CD4-positive, alpha-beta T cell treated with Interleukin-21 for 1 hour (primary cell): ENCODE results near the gene FEN1.

Experiments used
- DNase-seq: peaks from one replicate; pipeline ENCODE4 v3.0.0-alpha.2; 2020

Gene FEN1

DNA sequence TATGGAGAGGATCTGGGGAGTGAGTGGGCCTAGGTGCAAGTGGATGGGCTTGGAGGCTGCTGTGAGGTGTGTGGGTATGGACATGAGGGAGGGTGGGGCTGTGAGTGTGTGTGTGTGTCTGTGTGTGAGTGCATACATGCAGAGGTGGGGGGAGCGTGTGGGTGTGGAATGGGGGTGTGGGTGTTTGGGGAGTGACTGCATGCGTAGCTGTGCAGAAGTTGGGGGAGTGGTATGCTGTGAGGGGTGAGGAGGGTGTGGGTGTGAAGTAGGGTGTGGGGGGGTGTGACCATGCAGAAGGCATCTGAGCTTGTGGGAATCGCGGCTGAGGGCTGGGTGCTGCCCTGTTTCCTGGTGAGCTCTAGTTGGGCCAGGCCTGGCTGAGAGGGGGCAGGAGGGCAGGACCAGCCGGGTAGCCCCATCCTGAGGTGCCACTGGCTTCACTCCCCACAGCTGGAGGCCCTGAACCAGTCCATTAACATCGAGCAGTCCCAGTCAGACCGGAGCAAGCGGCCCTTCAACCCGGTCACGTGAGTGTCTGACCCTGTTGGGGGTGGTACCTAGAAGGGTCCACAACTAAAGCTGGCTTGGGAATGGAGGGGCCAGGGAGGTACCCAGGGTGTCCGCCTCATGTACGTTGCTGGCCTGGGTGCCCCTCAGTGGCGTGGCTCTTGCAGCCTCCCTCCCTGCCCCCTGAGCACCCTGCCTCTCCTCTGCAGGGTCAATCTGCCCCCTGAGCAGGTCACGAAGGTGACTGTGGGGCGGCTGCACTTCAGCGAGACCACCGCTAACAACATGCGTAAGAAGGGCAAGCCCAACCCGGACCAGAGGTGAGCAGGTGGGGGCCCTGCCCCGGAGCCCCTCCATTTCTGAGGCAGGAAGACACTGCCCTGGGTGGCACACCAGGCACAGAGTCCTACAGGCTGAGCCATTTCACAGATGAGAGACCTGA lies 16.8 kb upstream of the FEN1 start:
- peak; percentile 32 for DNase-seq

DNA sequence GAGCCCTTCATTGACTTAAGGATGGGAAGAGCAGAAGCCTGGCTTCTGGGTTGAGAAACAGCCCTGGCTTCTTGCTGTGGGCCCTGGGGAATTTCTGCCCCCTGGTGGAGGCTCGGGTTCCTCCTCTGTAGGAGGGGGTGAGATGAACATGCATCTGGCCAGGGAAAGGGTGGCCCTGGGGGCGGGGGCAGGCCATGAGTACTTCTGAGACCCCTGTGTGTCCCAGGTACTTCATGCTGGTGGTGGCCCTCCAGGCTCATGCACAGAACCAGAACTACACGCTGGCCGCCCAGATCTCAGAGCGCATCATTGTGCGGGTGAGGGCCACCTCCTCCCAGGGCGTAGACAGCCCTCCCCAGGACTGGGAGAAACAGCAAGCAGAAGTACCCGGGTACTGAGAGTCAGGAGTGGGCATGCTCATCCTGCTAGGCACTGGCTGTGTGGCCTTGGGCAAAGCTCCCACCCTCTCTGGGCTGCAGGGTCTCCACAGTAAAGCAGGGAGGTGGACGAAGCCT lies 16.1 kb upstream of the FEN1 start:
- DNase-seq, result peak; percentile 53

DNA sequence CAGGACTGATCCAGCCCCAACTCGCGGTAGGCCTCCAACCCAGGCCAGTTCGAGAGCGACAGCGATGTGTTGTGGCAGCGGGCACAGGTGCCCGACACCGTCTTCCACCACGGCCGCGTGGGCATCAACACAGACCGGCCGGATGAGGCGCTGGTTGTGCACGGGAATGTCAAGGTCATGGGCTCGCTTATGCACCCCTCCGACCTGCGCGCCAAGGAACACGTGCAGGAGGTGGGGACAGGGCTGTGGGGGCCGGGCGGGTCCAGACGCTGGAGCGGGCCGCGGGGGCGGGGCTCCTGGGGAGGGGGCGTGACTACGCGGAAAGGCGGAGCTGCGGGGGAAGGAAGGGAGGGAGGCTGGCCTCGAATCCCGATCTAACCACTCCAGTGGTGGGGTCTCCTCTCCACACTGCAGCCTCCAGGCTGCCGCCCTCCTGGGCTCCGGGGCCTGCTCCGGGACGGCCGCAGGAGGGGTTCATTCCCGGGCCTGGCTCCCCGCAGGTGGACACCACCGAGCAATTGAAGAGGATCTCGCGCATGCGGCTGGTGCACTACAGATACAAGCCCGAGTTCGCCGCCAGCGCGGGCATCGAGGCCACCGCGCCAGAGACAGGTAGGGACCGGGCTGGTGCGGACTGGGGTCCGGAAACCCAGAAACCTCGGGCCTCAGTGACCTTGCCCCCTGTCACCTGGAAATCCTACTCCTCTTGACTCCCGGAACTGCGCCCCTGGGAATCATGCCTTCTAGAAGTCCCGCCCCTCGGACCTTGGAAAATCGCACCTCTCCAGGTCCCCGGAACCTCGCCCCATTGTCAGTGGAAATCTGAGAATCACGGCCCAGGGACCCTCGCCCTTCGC lies 15.2 kb upstream of the FEN1 start:
- peak; percentile 79 for DNase-seq

DNA sequence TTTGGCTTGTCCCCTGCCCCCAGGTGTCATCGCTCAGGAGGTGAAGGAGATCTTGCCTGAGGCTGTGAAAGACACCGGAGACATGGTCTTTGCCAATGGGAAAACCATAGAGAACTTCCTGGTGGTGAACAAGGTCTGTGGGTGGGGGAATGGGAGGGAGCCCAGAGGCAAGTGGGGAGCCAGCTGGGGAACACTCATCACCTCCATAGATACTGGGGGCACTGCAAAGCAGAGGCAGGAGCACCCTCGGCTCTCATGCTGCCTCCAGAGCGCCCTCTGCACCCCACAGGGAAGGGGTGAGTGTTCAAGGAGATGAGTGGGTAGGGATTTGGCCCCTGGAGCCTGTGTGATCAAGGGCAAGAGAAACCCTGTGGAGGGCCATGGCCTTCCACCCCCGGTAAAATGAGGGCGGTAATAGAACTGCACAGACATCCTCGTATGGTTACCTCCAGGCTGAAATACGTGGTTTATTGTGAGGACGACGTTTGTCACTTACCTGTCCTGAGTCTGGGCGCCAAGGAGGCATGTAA lies 14.3 kb upstream of the FEN1 start:
- no peak for DNase-seq

DNA sequence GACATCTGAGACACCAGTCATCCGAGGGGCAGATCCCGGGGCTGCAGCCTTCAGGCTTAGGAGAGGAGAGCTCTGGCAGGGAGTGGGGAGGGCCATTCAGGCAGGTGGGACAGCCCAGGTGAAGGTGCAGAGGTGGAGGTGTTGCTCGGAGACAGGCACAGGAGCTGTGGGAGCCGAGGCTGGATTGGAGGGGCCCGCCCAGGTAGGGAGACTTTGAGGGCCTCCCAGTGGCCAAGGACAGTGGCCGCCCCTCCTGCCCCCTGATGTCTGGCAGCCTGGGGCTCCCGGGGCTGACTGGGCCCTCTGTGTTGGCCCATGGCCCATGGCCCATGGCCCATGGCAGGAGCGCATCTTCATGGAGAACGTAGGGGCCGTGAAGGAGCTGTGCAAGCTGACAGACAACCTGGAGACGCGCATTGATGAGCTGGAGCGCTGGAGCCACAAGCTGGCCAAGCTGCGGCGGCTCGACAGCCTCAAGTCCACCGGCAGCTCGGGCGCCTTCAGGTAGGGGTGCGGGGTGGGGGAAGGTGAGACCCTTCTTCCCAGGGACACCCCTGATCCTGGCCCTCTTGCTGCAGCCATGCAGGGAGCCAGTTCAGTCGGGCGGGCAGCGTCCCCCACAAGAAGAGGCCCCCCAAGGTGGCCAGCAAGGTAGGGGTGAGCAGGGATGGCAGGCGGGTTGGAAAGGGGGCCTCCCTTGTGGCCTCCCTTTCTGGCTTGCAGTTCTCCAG lies 13.6 kb upstream of the FEN1 start:
- no peak for DNase-seq

DNA sequence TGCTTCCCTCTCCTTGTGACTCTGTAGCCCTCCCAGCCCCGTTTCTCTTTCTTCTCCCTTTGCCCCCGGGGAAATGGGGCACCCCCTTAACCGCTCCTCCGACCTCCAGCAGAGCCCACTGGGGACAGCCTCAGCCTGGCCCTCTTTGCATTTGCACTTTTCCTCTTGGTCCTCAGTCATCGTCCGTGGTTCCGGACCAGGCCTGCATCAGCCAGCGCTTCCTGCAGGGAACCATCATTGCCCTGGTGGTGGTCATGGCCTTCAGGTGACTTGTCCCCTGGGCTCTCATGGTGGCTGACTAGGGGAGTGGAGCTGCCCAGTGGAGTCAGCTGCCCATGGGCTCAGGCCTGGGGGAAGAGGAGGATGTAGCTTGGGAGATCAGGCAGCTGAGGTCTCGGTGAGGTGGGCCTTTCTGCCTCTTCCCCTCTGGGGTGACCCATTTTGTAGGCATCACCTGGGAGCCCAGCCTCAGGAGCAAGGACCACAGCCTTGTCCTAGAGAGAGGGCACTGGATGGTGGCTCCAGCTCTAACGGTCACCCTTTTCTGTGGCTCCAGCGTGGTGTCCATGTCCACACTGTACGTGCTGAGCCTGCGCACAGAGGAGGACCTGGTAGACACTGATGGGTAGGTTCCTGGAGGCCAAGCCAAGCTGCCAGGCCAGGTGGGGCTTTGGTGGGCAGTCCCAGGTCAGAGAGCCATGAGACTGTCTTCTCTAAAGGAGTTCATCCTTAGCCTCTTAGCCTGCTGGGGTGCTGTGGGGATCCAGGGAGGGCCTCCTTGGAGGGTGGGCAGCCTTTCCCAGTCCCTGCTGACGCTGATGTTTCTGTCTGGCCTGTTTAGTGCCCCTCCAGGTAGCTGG lies 12.8 kb upstream of the FEN1 start:
- no peak for DNase-seq

DNA sequence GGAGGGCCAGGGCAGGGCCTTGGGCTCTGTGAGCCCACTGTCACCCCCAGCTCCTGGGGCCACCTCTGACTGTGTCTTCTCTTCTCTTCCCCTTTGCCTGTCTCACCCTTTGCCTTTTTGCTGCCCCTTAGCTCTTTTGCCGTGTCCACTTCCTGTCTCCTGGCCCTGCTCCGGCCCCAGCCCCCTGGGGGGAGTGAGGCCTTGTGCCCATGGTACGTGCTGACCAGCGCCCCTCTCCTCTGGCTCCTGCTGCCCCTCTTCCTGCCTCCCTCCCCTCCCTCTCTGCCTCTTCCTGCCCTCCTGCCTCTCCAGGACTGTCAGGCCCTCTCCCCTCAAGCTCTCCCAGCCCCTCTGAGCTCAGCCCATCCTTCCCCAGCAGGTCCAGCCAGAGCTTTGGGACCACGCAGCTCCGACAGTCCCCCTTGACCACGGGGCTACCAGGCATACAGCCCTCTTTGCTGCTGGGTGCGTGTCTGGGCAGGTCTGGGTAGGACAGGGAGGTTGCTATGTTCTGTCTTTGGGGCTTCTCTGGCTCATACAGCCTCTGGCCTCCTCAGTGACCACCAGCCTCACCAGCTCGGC lies 12.0 kb upstream of the FEN1 start:
- DNase-seq, result no peak

DNA sequence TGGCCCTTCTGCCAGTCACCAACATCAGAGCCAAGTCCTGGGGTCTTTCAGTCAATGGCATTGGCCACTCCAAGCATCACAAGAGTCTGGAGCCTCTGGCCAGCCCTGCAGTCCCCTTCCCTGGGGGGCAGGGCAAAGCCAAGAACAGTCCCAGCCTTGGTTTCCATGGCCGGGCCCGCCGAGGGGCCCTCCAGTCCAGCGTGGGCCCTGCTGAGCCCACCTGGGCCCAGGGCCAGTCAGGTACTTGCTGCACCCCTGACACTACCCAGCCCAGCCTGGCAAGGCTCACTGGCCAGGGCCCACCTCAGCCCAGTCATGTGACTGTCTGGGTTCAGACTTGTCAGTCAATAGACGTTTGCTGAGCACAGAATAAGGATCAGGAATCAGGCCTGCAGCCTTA lies 11.1 kb upstream of the FEN1 start:
- DNase-seq, result no peak

DNA sequence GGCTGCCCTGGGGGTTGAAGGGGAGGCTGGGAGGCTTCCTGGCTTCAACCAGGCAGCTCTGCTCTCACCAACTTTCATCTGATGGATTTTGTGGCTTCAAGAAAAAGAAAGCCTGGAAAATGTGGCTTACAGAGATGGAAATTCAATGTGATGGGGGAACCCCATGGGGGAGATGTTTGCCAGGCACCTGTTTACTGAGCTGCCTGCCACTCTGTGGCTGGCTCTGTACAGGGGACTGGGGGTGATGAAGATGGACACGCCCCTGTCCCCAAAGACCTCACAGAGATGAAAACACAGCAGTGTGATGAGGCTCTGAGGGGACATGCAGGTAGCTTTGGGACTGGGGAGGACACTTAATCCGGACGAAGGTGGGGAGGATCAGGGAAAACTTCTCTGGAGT lies 10.4 kb upstream of the FEN1 start:
- no peak for DNase-seq

DNA sequence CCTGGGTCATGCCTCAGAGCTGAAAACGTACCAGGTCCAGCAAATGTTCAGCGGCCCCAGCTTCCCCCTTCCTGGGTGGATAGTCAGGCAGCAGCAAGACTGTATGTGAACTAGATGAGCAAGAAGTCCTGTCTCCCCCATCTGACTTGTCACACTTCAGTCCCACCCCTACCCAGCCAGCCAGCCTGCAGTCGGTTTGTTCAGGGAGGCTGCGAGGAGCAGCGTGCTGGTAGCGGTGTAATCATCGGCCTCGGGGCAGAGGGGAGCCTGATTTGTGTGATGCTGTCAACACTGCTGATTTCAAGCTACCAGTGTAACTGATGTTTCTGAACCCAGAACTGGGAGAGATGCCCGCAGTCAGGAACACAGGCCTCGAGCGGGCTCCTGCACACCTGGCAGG lies 9.9 kb upstream of the FEN1 start:
- DNase-seq, result no peak

DNA sequence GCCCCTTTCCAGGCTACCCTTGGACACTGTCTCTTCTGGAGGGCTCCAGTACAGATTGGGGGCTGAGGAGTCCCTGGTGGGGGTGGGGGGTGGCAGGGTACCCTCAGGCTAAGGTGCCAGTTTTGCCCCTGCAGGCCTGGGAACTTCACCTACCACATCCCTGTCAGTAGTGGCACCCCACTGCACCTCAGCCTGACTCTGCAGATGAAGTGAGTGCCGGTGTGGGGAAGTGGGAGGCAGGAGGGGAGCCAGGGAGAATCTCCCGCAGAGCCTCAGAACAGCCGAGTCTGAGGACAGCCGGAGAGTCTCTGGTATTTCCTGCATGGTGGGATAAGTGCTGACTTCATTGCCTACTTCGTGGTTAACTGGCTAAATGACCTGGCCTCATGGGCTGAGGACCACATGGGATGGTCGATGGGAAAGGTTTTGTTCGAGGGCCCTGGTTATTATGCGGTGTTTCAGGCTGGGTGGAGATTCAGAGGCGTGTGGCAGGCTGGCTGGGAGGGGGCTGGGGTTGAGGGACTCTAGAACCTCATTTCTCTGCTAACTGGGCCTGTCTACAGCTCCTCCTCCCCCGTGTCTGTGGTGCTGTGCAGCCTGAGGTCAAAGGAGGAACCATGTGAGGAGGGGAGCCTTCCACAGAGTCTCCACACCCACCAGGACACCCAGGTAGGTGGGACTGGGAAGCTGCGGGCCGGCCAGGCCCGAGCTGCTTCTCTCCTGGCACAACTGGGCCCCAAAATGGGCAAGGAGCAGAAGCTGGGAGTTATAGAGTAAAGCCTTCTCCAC lies 8.8 kb upstream of the FEN1 start:
- no peak for DNase-seq

DNA sequence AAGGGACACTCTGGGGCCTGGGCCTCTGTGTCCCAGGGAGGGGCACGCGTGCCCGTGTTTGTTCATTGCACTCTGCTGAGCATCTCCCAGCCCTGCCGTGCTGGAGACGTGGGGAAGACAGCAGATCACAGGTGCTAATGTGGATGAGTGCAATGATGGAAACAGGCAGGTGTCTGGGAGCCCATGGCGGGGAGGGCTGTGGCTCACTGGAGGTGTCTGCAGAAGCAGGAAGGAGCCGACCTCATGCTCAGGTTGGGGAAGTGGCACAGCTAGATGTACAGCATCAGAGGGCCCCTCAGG lies 8.3 kb upstream of the FEN1 start:
- DNase-seq, result no peak

DNA sequence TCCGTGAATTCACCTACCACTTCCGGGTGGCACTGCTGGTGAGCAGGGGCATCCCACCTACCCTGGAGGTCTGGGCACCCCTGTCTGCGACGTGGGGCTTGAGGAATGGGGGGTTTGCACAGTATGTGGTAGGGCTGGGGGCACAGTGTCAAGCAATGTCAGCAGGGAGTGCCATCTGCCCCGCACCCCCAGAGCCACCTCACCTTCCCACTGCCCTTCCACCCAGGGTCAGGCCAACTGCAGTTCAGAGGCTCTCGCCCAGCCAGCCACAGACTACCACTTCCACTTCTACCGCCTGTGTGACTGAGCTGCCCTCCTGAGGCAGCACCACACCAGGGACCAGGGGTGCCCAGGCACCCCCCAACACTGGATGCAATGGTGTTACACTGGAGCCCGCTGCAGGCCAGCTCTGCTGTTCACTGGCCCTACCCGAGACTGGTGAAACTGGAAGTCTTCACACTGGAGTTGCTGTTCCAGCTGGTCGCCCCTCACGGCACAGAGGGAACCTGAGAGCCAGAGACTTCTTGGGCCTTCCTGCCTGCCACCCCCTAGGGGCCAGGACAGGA lies 6.8 kb upstream of the FEN1 start:
- DNase-seq, result no peak

DNA sequence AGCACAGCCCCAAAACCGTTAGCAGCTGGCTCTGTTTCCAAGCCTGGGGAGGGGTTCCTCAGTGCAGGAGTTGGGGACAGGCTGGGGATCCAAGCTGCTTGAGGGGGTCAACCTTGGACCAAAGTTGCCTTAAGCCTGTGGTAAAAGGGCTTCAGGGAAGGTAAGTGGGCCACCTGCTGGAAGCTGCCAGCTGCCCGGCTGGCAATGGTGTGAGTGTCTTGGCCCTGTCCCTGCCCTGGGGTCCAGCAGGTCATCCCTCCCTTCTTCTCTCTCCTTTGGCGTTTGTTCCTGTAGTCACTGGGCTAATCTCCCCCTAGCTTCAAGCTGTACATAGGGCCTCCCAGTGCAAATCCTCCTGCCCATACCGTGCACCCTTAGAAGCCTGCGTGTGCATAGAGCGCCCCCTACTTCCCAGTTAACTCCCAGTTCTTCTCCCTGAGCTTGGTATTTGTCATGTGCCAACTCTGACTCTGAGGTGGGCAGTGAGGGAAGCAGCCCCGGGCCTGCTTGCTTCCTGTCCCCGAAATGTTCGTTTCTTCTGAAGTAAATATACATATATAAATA lies 4.7 kb upstream of the FEN1 start:
- peak; percentile 24 for DNase-seq

DNA sequence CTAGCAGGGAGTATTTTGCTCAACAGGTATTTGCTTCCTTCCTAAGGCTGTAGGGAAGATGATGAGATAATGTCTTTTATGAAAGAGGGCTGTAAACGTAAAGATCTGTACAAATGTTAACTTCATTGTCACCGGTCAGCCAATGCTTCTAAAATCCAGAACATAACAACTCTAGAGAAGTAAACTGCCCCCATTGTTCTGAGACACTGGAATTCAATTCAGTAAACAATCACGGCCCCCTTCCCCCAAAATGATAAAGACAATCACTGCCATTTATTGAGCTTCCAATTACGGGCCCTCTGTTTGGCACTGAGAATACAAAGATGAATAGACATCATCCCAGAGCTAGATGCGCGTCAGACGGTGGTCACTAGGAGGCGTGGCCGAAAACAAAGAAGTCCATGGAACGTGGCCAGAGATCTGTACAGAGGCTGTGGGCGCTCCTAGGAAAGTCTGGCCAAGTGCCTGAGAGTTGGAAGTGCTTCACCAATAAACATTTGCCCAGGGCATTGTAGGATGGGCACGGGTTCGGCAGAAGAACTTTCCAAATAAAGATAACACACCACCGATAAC lies 888 bp upstream of the FEN1 start:
- DNase-seq, result peak; percentile 62

DNA sequence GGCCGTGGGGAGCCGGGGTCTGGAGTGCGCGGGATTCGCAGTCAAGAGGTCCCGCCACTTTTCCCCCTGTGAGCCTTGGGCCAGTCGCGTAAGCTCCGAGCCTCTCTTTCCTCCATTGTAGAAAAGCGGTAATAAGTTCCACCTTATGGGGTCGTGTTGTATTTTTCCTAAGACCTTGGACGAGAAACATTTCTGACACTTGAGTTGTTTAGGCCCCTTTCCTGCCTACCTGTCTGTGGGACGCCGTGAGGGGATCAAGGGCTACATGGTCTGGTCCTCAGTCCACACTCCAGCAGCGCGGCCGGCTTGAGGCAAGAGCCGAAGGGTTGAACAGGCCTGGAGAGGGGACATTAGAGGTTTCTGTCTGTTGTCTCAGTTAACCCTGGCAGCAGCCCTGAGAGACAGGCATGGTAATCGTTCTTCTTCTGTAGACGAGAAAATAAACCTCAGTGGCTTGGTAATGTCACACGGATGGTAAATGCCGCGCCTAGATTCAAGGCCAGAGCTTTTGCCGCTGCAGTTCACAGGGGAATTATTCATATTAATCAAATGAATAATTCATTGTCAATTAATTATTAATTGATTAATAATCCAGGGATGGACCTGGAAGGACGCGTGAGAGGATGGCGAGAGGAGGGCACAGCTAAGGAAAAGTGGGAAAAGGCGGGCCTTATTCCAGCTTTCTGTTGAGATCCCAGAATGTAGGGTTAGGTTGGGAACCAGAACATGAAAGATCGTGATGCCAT lies 545 bp downstream of the FEN1 start:
- DNase-seq, result no peak

DNA sequence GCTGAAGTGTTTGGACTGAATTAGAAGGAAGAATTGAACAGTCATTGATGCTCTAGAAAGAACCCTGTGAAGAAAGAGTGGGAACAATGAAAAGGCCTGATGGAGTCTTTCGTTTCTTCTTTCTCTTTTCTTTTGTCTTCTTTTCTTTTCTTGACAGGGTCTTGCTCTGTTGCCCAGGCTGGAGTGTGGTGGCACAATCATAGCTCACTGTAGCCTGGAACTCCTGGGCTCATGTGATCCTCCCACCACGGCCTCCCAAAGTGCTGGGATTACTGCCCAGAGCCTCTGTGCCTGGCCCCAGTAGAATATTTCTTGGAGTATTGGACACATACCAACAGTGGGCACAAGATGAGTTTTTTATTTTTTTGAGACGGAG lies 1.1 kb downstream of the FEN1 start:
- no peak for DNase-seq

DNA sequence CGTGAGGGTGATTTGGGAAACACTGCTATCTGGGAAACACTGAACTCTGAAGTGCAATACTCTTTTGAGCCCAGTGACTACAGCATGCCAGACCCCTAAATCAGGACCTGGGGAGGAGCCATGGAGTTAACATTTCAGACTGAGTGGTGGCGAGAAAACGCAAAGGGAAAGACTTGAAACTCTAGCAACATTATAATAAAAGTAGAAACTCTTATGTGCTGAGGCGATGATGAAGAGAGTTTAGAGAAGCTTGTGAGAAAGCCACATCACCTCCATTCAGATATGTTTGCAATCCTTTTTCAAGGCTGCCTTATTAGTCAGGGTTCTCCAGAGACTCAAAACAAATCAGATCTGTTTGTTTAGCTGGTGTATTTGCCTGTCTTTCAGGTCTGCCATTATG lies 1.9 kb downstream of the FEN1 start:
- DNase-seq, result no peak

DNA sequence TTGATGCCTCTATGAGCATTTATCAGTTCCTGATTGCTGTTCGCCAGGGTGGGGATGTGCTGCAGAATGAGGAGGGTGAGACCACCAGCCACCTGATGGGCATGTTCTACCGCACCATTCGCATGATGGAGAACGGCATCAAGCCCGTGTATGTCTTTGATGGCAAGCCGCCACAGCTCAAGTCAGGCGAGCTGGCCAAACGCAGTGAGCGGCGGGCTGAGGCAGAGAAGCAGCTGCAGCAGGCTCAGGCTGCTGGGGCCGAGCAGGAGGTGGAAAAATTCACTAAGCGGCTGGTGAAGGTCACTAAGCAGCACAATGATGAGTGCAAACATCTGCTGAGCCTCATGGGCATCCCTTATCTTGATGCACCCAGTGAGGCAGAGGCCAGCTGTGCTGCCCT lies 2.7 kb downstream of the FEN1 start:
- DNase-seq, result no peak
